Fibroblast of lung (primary cell): Measurements from ENCODE around the gene FILIP1L. TPM values are rescaled to one million over a fixed set of nuclear protein-coding genes. Genes with fewer than 3 reads are reported as not detected.

Experiments used
- DNase-seq, 2 donors: peaks; one replicate each; pipeline versions ENCODE4 v3.0.0 to v3.0.0-alpha.2; 2010; ENCODE audit warnings: low read depth in 2 of 2
- H2AFZ ChIP-seq: 2 replicates; pipeline ENCODE4 v1.5.1; 2012; ENCODE audit warnings: low read length, control low read depth, inconsistent platforms
- H3K27ac ChIP-seq: 2 replicates; pipeline ENCODE4 v1.5.1; 2011; ENCODE audit warnings: low read length, control low read depth; ENCODE audit not compliant: insufficient read depth
- H3K27me3 ChIP-seq: 2 replicates; pipeline ENCODE4 v1.5.1; 2011; ENCODE audit warnings: mild to moderate bottlenecking, low read length; ENCODE audit not compliant: control insufficient read depth, insufficient read depth
- H3K36me3 ChIP-seq: 2 replicates; pipeline ENCODE4 v1.5.1; 2011; ENCODE audit warnings: low read length; ENCODE audit not compliant: control insufficient read depth, insufficient read depth
- H3K4me1 ChIP-seq: 2 replicates; pipeline ENCODE4 v1.5.1; 2011; ENCODE audit warnings: low read length; ENCODE audit not compliant: control insufficient read depth, insufficient read depth; ENCODE audit errors: extremely low read depth
- H3K4me2 ChIP-seq: 2 replicates; pipeline ENCODE4 v1.5.1; 2011; ENCODE audit warnings: low read length, control low read depth; ENCODE audit not compliant: insufficient read depth; ENCODE audit errors: extremely low read depth
- H3K4me3 ChIP-seq, 4 experiments: fragments of 200-600 bp in 1 of 4; sonication (generic) in 1 of 4; replicated peaks in 1 of 4; 2 replicates each; pipeline ENCODE4 v1.5.1; 2011 to 2016; ENCODE audit warnings: low read length in 4 of 4, low read depth in 3 of 4, mild to moderate bottlenecking in 3 of 4, control low read depth in 2 of 4, inconsistent platforms in 1 of 4, mixed read lengths in 1 of 4; ENCODE audit not compliant: insufficient read depth in 1 of 4; ENCODE audit errors: control extremely low read depth in 1 of 4
- H3K79me2 ChIP-seq: 2 replicates; pipeline ENCODE4 v1.5.1; 2012; ENCODE audit warnings: mild to moderate bottlenecking, low read length, inconsistent platforms; ENCODE audit not compliant: control insufficient read depth, insufficient read depth
- H3K9ac ChIP-seq: 2 replicates; pipeline ENCODE4 v1.5.1; 2011; ENCODE audit warnings: mild to moderate bottlenecking, low read length, control low read depth; ENCODE audit not compliant: insufficient read depth
- H3K9me3 ChIP-seq: 2 replicates; pipeline ENCODE4 v1.5.1; 2012; ENCODE audit warnings: low read depth, low read length; ENCODE audit not compliant: control insufficient read depth, insufficient read depth
- H4K20me1 ChIP-seq: 2 replicates; pipeline ENCODE4 v1.5.1; 2011; ENCODE audit warnings: low read length; ENCODE audit not compliant: control insufficient read depth, insufficient read depth; ENCODE audit errors: extremely low read depth
- CTCF ChIP-seq, 2 donors: IDR thresholded peaks in 1 of 2; conservative IDR thresholded peaks in 1 of 2; 1 replicate in 1 of 2; 2 replicates in 1 of 2; pipeline ENCODE4 v1.5.1; 2011 to 2012; ENCODE audit warnings: low read length in 2 of 2, control low read depth in 1 of 2, inconsistent platforms in 1 of 2, low read depth in 1 of 2, mild to moderate bottlenecking in 1 of 2
- EZH2 ChIP-seq: IDR thresholded peaks from 2 replicates; pipeline ENCODE4 v1.5.1; 2012; ENCODE audit warnings: low read length, control low read depth, mild to moderate bottlenecking; ENCODE audit errors: missing control alignments
- polyA plus RNA-seq, 2 donors: library from polyadenylated mRNA; depleted of rRNA in 1 of 2; stranded (reverse) in 1 of 2; unstranded in 1 of 2; fragments of >200 nt; gene quantifications; 2 replicates each; pipeline ENCODE4 v1.2.1, GENCODE V29; 2011 to 2012; ENCODE audit warnings: missing spikeins in 1 of 2
- total RNA-seq: library from RNA; depleted of rRNA; stranded (reverse); fragments of >200 nt; gene quantifications from 2 replicates; pipeline ENCODE4 v1.2.1, GENCODE V29; 2014

The FILIP1L gene
- total and polyA plus RNA-seq, 2 donors (not counting 1 experiment from before 2014, with no cell fraction given), result 92.8 to 126 TPM

- peak; percentile 39 to 80 for DNase-seq
- Histone ChIP-seq H3K4me1 (peaks cover 8% of the 10 kb centered on the region), H3K79me2 (no peaks in the 10 kb centered on the region), H3K27me3 (no peaks in the 10 kb centered on the region), H3K4me2 (no peak overlapping the region), H3K36me3 (no peaks in the 10 kb centered on the region), H2AFZ (no peak overlapping the region), H3K4me3 (no peak overlapping the region), H3K9me3 (no peaks in the 10 kb centered on the region), H4K20me1 (no peaks in the 10 kb centered on the region), H3K9ac (no peak overlapping the region), H3K27ac (no peak overlapping the region)
- TF ChIP-seq CTCF (conservative IDR thresholded peaks at IDR 0.05 in 1 of 2, IDR thresholded peaks at IDR 0.05 in 1 of 2; ENCODE audit: low read depth in 1 of 2, low read length in 2 of 2), result no peak
- TF ChIP-seq EZH2, result no peak
These were observed 7.7 kb downstream of the FILIP1L start for GRCh38 chr3:100106531-100107141.

GRCh38 chr3:100106094-100106493 lies 8.2 kb downstream of the FILIP1L start:
- no peak overlapping the region for H2AFZ ChIP-seq
- no peaks in the 10 kb centered on the region for H3K36me3 ChIP-seq
- H3K27ac ChIP-seq, result no peak overlapping the region

GRCh38 chr3:100105501-100105900 lies 8.8 kb downstream of the FILIP1L start:
- DNase-seq, result peak in 1 of 2 donors; percentile 21
- no peak for TF ChIP-seq EZH2
- no peak for TF ChIP-seq CTCF (conservative IDR thresholded peaks at IDR 0.05 in 1 of 2, IDR thresholded peaks at IDR 0.05 in 1 of 2; ENCODE audit: low read depth in 1 of 2, low read length in 2 of 2)
- H2AFZ ChIP-seq, result no peak overlapping the region

More at GRCh38 chr3:100106094-100106493, 8.2 kb downstream of the FILIP1L start:
- Histone ChIP-seq H3K4me1 (peaks cover 8% of the 10 kb centered on the region), H3K9ac (no peak overlapping the region), H3K79me2 (no peaks in the 10 kb centered on the region), H4K20me1 (no peaks in the 10 kb centered on the region), H3K9me3 (no peaks in the 10 kb centered on the region), H3K27me3 (no peaks in the 10 kb centered on the region), H3K4me3 (no peak overlapping the region), H3K4me2 (no peak overlapping the region)
- no peak for TF ChIP-seq CTCF (conservative IDR thresholded peaks at IDR 0.05 in 1 of 2, IDR thresholded peaks at IDR 0.05 in 1 of 2; ENCODE audit: low read depth in 1 of 2, low read length in 2 of 2)
- no peak for TF ChIP-seq EZH2
- no peak for DNase-seq

More at GRCh38 chr3:100105501-100105900, 8.8 kb downstream of the FILIP1L start:
- Histone ChIP-seq H3K27ac (no peak overlapping the region), H4K20me1 (no peaks in the 10 kb centered on the region), H3K9ac (no peak overlapping the region), H3K4me1 (peaks cover 8% of the 10 kb centered on the region), H3K4me2 (no peak overlapping the region), H3K27me3 (no peaks in the 10 kb centered on the region), H3K9me3 (no peaks in the 10 kb centered on the region), H3K79me2 (no peaks in the 10 kb centered on the region), H3K36me3 (no peaks in the 10 kb centered on the region), H3K4me3 (no peak overlapping the region)
